ENCODE results near the gene TRIO. TPM values are rescaled to one million over a fixed set of nuclear protein-coding genes. Genes with fewer than 3 reads are reported as not detected.

TRIO gene
- total RNA-seq, 4 donors from 2014 or later = 21.2 to 105 (median 47.6) TPM

GRCh38 chr5:14507156-14507941 lies 364.2 kb downstream of the TRIO start:
- 85 to 89% methylated on average over 13 to 19 of the region's 21 CpGs for WGBS, 2 donors
- no peak overlapping the region for H3K4me3 ChIP-seq
- DNase-seq = no peak
- no peaks in the 10 kb centered on the region for H3K27me3 ChIP-seq
- no peaks in the 10 kb centered on the region for H3K4me1 ChIP-seq
- intact Hi-C loops (cut with DNase I) = no loop called here
- TF ChIP-seq CTCF (IDR thresholded peaks at IDR 0.05) (no peak), POLR2A (IDR thresholded peaks at IDR 0.05) (no peak)
- no peaks in the 10 kb centered on the region for H3K9me3 ChIP-seq
- H3K27ac ChIP-seq = no peak overlapping the region
- H3K36me3 ChIP-seq = peaks cover 0 to 67% (median 18%) of the 10 kb centered on the region in 3 donors

GRCh38 chr5:14508046-14508445 lies 364.9 kb downstream of the TRIO start:
- intact Hi-C loops (cut with DNase I) = no loop called here
- Histone ChIP-seq H3K4me3 (no peak overlapping the region), H3K9me3 (no peaks in the 10 kb centered on the region), H3K36me3 (peaks cover 0 to 60% (median 11%) of the 10 kb centered on the region in 3 donors), H3K27me3 (no peaks in the 10 kb centered on the region), H3K27ac (no peak overlapping the region), H3K4me1 (no peaks in the 10 kb centered on the region)
- TF ChIP-seq CTCF (IDR thresholded peaks at IDR 0.05) = no peak
- TF ChIP-seq POLR2A (IDR thresholded peaks at IDR 0.05) = no peak
- DNase-seq = no peak
- 91 to 95% methylated on average over 4 to 17 of the region's 20 CpGs for WGBS, 2 donors

GRCh38 chr5:14509556-14509955 lies 366.4 kb downstream of the TRIO start:
- no peak for TF ChIP-seq POLR2A (IDR thresholded peaks at IDR 0.05)
- no peak for TF ChIP-seq CTCF (IDR thresholded peaks at IDR 0.05)
- H3K4me1 ChIP-seq = no peaks in the 10 kb centered on the region
- H3K9me3 ChIP-seq = no peaks in the 10 kb centered on the region
- intact Hi-C loops (cut with DNase I) = no loop called here
- 70 to 73% methylated on average over 11 of the region's 11 CpGs for WGBS, 2 donors
- H3K4me3 ChIP-seq = no peak overlapping the region
- peaks cover 0 to 45% (median 0%) of the 10 kb centered on the region in 3 donors for H3K36me3 ChIP-seq
- no peaks in the 10 kb centered on the region for H3K27me3 ChIP-seq
- no peak for DNase-seq
- H3K27ac ChIP-seq = no peak overlapping the region

GRCh38 chr5:14510156-14510734 lies 367.1 kb downstream of the TRIO start:
- no peak overlapping the region for H3K27ac ChIP-seq
- TF ChIP-seq POLR2A (IDR thresholded peaks at IDR 0.05) (no peak), CTCF (IDR thresholded peaks at IDR 0.05) (no peak)
- no peak for DNase-seq
- WGBS, 2 donors = 83 to 89% methylated on average over 11 of the region's 11 CpGs
- peaks cover 0 to 38% (median 0%) of the 10 kb centered on the region in 3 donors for H3K36me3 ChIP-seq
- no peaks in the 10 kb centered on the region for H3K4me1 ChIP-seq
- no peaks in the 10 kb centered on the region for H3K27me3 ChIP-seq
- no peaks in the 10 kb centered on the region for H3K9me3 ChIP-seq
- no peak overlapping the region for H3K4me3 ChIP-seq
- intact Hi-C loops (cut with DNase I) = no loop called here

- no peak overlapping the region for H3K27ac ChIP-seq
- peaks cover 0 to 32% (median 0%) of the 10 kb centered on the region in 3 donors for H3K36me3 ChIP-seq
- H3K4me3 ChIP-seq = no peak overlapping the region
- DNase-seq = no peak
- WGBS, 2 donors = 93 to 96% methylated on average over 5 to 6 of the region's 6 CpGs
- intact Hi-C loops (cut with DNase I) = no loop called here
- no peaks in the 10 kb centered on the region for H3K9me3 ChIP-seq
- TF ChIP-seq CTCF (IDR thresholded peaks at IDR 0.05) = no peak
- TF ChIP-seq POLR2A (IDR thresholded peaks at IDR 0.05) = no peak
- no peaks in the 10 kb centered on the region for H3K4me1 ChIP-seq
- no peaks in the 10 kb centered on the region for H3K27me3 ChIP-seq
Observed at GRCh38 chr5:14510880-14511279, 367.7 kb downstream of the TRIO start.
